Mesendoderm (in vitro differentiated cells): ENCODE data around the gene PTPRD.

Source experiments
- DNase-seq: peaks from one replicate; pipeline ENCODE4 v3.0.0; 2013
- H2AK5ac ChIP-seq: 2 replicates; pipeline ENCODE4 v1.6.1; 2013; ENCODE audit warnings: low read length, inconsistent platforms
- H2BK120ac ChIP-seq: 2 replicates; pipeline ENCODE4 v1.6.1; 2013; ENCODE audit warnings: low read depth, mild to moderate bottlenecking, low read length, moderate library complexity, mixed read lengths
- H2BK15ac ChIP-seq: replicated peaks from 2 replicates; pipeline ENCODE4 v1.6.1; 2013; ENCODE audit warnings: low read depth, mild to moderate bottlenecking, moderate library complexity
- H2BK5ac ChIP-seq: 2 replicates; pipeline ENCODE4 v1.6.1; 2013; ENCODE audit warnings: low read length, inconsistent platforms
- H3K18ac ChIP-seq: 2 replicates; pipeline ENCODE4 v1.6.1; 2013; ENCODE audit warnings: mild to moderate bottlenecking, low read length, mixed read lengths
- H3K23ac ChIP-seq: one replicate; pipeline ENCODE4 v1.6.1; 2013; ENCODE audit warnings: low read length
- H3K27ac ChIP-seq: 2 replicates; pipeline ENCODE4 v1.5.1; 2013; ENCODE audit warnings: low read depth, mild to moderate bottlenecking, inconsistent platforms, low read length, moderate library complexity
- H3K27me3 ChIP-seq: 2 replicates; pipeline ENCODE4 v1.6.1; 2013; ENCODE audit warnings: low read length, control low read depth, mild to moderate bottlenecking, inconsistent platforms; ENCODE audit not compliant: insufficient read depth, poor library complexity
- H3K36me3 ChIP-seq: 2 replicates; pipeline ENCODE4 v1.6.1; 2013; ENCODE audit warnings: low read length, inconsistent platforms; ENCODE audit not compliant: control insufficient read depth, insufficient read depth
- H3K4ac ChIP-seq: one replicate; pipeline ENCODE4 v1.6.1; 2013; ENCODE audit warnings: low read depth, mild to moderate bottlenecking, low read length, moderate library complexity
- H3K4me1 ChIP-seq: 2 replicates; pipeline ENCODE4 v1.6.1; 2013; ENCODE audit warnings: low read depth, low read length, inconsistent platforms; ENCODE audit not compliant: control insufficient read depth
- H3K4me2 ChIP-seq: 2 replicates; pipeline ENCODE4 v1.6.1; 2013; ENCODE audit warnings: low read length
- H3K4me3 ChIP-seq: 2 replicates; pipeline ENCODE4 v1.5.1; 2013; ENCODE audit warnings: mild to moderate bottlenecking, low read length
- H3K56ac ChIP-seq: one replicate; pipeline ENCODE4 v1.6.1; 2013; ENCODE audit warnings: low read length
- H3K79me1 ChIP-seq: 2 replicates; pipeline ENCODE4 v1.6.1; 2013; ENCODE audit warnings: low read length, inconsistent platforms
- H3K79me2 ChIP-seq: 2 replicates; pipeline ENCODE4 v1.6.1; 2013; ENCODE audit warnings: mild to moderate bottlenecking, low read length; ENCODE audit not compliant: control insufficient read depth, insufficient read depth
- H3K9ac ChIP-seq: 2 replicates; pipeline ENCODE4 v1.6.1; 2013; ENCODE audit warnings: low read length, inconsistent platforms
- H4K5ac ChIP-seq: one replicate; pipeline ENCODE4 v1.6.1; 2013; ENCODE audit warnings: low read length
- H4K8ac ChIP-seq: one replicate; pipeline ENCODE4 v1.6.1; 2013; ENCODE audit warnings: low read depth, mild to moderate bottlenecking, control low read depth, low read length, moderate library complexity
- WGBS: extraction: QIAGEN DNeasy Blood & Tissue Kit; methylation state at CpG from one replicate; pipeline ENCODE4 v1.1.7; 2013; ENCODE audit warnings: low lambda C conversion rate, missing lambda C conversion rate; ENCODE audit not compliant: insufficient coverage; ENCODE audit errors: extremely low coverage; 5-methylcytosine and 5-hydroxymethylcytosine counted together

The PTPRD gene

GRCh38 chr9:10614196-10614800 is 1.5 kb upstream of the PTPRD start:
- H4K8ac ChIP-seq: no peak overlapping the region
- no peak overlapping the region for H3K23ac ChIP-seq
- no peak overlapping the region for H4K5ac ChIP-seq
- H2BK15ac ChIP-seq: no peak overlapping the region
- H3K36me3 ChIP-seq: no peaks in the 10 kb centered on the region
- H3K9ac ChIP-seq: no peak overlapping the region
- no peak for DNase-seq
- no peak overlapping the region for H2BK5ac ChIP-seq
- no peak overlapping the region for H3K4ac ChIP-seq
- no peak overlapping the region for H3K56ac ChIP-seq
- no peak overlapping the region for H3K4me3 ChIP-seq
- H2BK120ac ChIP-seq: no peak overlapping the region
- no peaks in the 10 kb centered on the region for H3K79me2 ChIP-seq
- no peak overlapping the region for H3K18ac ChIP-seq
- H3K79me1 ChIP-seq: no peaks in the 10 kb centered on the region
- H3K4me2 ChIP-seq: no peak overlapping the region
- H3K27me3 ChIP-seq: peaks cover 7% of the 10 kb centered on the region
- no peaks in the 10 kb centered on the region for H3K4me1 ChIP-seq
- no CpG with 5 or more reads among the region's 9 CpGs for WGBS
- H2AK5ac ChIP-seq: no peak overlapping the region
- no peak overlapping the region for H3K27ac ChIP-seq

- Histone ChIP-seq H2BK5ac (no peak overlapping the region), H3K4me2 (peak overlapping the region; percentile 71), H3K23ac (no peak overlapping the region), H3K4me1 (no peaks in the 10 kb centered on the region), H3K27ac (no peak overlapping the region), H2AK5ac (no peak overlapping the region), H3K56ac (peak overlapping the region; percentile 83), H3K79me2 (no peaks in the 10 kb centered on the region), H2BK15ac (no peak overlapping the region), H3K79me1 (no peaks in the 10 kb centered on the region), H3K4ac (no peak overlapping the region), H3K36me3 (no peaks in the 10 kb centered on the region), H3K18ac (no peak overlapping the region), H2BK120ac (no peak overlapping the region), H4K5ac (no peak overlapping the region), H3K27me3 (peaks cover 7% of the 10 kb centered on the region), H3K9ac (peak overlapping the region; percentile 19), H3K4me3 (peak overlapping the region; percentile 27), H4K8ac (no peak overlapping the region)
- no peak for DNase-seq
- WGBS: no CpG with 5 or more reads among the region's 13 CpGs
Measured at GRCh38 chr9:10613419-10613818, 617 bp upstream of the PTPRD start.

- H2BK5ac ChIP-seq: no peak overlapping the region
- H2BK120ac ChIP-seq: no peak overlapping the region
- H3K4me1 ChIP-seq: no peaks in the 10 kb centered on the region
- H3K79me1 ChIP-seq: no peaks in the 10 kb centered on the region
- H2BK15ac ChIP-seq: no peak overlapping the region
- H3K56ac ChIP-seq: no peak overlapping the region
- no peak overlapping the region for H2AK5ac ChIP-seq
- H3K4ac ChIP-seq: no peak overlapping the region
- H3K79me2 ChIP-seq: no peaks in the 10 kb centered on the region
- H4K8ac ChIP-seq: no peak overlapping the region
- no peak overlapping the region for H3K18ac ChIP-seq
- no peaks in the 10 kb centered on the region for H3K36me3 ChIP-seq
- H3K23ac ChIP-seq: no peak overlapping the region
- H3K9ac ChIP-seq: no peak overlapping the region
- no CpG with 5 or more reads among the region's 4 CpGs for WGBS
- DNase-seq: no peak
- H3K27me3 ChIP-seq: no peaks in the 10 kb centered on the region
- no peak overlapping the region for H3K4me2 ChIP-seq
- H3K27ac ChIP-seq: no peak overlapping the region
- no peak overlapping the region for H3K4me3 ChIP-seq
- H4K5ac ChIP-seq: no peak overlapping the region
Measured at GRCh38 chr9:10605388-10605787, 7.4 kb downstream of the PTPRD start.

GRCh38 chr9:10604927-10605326 is 7.9 kb downstream of the PTPRD start:
- WGBS: no CpG with 5 or more reads among the region's 1 CpG
- no peaks in the 10 kb centered on the region for H3K4me1 ChIP-seq
- H3K27ac ChIP-seq: no peak overlapping the region
- no peak overlapping the region for H2BK5ac ChIP-seq
- no peaks in the 10 kb centered on the region for H3K36me3 ChIP-seq
- no peak overlapping the region for H3K9ac ChIP-seq
- DNase-seq: no peak
- no peak overlapping the region for H2AK5ac ChIP-seq
- H3K18ac ChIP-seq: no peak overlapping the region
- no peaks in the 10 kb centered on the region for H3K79me1 ChIP-seq
- no peak overlapping the region for H3K4ac ChIP-seq
- no peak overlapping the region for H3K23ac ChIP-seq
- no peak overlapping the region for H3K4me2 ChIP-seq
- no peak overlapping the region for H2BK15ac ChIP-seq
- H3K56ac ChIP-seq: no peak overlapping the region
- no peak overlapping the region for H3K4me3 ChIP-seq
- no peak overlapping the region for H2BK120ac ChIP-seq
- H4K5ac ChIP-seq: no peak overlapping the region
- H3K79me2 ChIP-seq: no peaks in the 10 kb centered on the region
- no peak overlapping the region for H4K8ac ChIP-seq
- H3K27me3 ChIP-seq: no peaks in the 10 kb centered on the region

GRCh38 chr9:10597801-10598200 is 15.0 kb downstream of the PTPRD start:
- Histone ChIP-seq H2BK120ac (no peak overlapping the region), H3K79me1 (no peaks in the 10 kb centered on the region), H3K27me3 (no peaks in the 10 kb centered on the region), H2BK15ac (no peak overlapping the region), H4K8ac (no peak overlapping the region), H3K4me2 (no peak overlapping the region), H3K36me3 (no peaks in the 10 kb centered on the region), H3K18ac (no peak overlapping the region), H4K5ac (no peak overlapping the region), H3K23ac (no peak overlapping the region), H3K4me1 (no peaks in the 10 kb centered on the region), H3K27ac (no peak overlapping the region), H2BK5ac (no peak overlapping the region), H3K4me3 (no peak overlapping the region), H3K9ac (no peak overlapping the region), H3K56ac (no peak overlapping the region), H3K4ac (no peak overlapping the region), H3K79me2 (no peaks in the 10 kb centered on the region), H2AK5ac (no peak overlapping the region)
- no peak for DNase-seq
- WGBS: no CpG with 5 or more reads among the region's 3 CpGs

GRCh38 chr9:10594482-10594881 is 18.3 kb downstream of the PTPRD start:
- Histone ChIP-seq H3K4me3 (no peak overlapping the region), H4K8ac (no peak overlapping the region), H4K5ac (no peak overlapping the region), H3K56ac (no peak overlapping the region), H3K27me3 (no peaks in the 10 kb centered on the region), H2BK15ac (no peak overlapping the region), H3K18ac (no peak overlapping the region), H3K9ac (no peak overlapping the region), H3K79me1 (no peaks in the 10 kb centered on the region), H3K4me2 (no peak overlapping the region), H3K79me2 (no peaks in the 10 kb centered on the region), H3K27ac (no peak overlapping the region), H2BK120ac (no peak overlapping the region), H3K36me3 (no peaks in the 10 kb centered on the region), H3K4ac (no peak overlapping the region), H2BK5ac (no peak overlapping the region), H2AK5ac (no peak overlapping the region), H3K4me1 (no peaks in the 10 kb centered on the region), H3K23ac (no peak overlapping the region)
- WGBS: no CpG with 5 or more reads among the region's 3 CpGs
- no peak for DNase-seq
